Suppressor macrophage treated with lipopolysaccharide for 4 hours (primary cell): ENCODE data around the gene GALR3.

Experiments used
- DNase-seq: peaks from one replicate; pipeline ENCODE4 v3.0.0-alpha.2; 2020

GALR3 gene

DNA sequence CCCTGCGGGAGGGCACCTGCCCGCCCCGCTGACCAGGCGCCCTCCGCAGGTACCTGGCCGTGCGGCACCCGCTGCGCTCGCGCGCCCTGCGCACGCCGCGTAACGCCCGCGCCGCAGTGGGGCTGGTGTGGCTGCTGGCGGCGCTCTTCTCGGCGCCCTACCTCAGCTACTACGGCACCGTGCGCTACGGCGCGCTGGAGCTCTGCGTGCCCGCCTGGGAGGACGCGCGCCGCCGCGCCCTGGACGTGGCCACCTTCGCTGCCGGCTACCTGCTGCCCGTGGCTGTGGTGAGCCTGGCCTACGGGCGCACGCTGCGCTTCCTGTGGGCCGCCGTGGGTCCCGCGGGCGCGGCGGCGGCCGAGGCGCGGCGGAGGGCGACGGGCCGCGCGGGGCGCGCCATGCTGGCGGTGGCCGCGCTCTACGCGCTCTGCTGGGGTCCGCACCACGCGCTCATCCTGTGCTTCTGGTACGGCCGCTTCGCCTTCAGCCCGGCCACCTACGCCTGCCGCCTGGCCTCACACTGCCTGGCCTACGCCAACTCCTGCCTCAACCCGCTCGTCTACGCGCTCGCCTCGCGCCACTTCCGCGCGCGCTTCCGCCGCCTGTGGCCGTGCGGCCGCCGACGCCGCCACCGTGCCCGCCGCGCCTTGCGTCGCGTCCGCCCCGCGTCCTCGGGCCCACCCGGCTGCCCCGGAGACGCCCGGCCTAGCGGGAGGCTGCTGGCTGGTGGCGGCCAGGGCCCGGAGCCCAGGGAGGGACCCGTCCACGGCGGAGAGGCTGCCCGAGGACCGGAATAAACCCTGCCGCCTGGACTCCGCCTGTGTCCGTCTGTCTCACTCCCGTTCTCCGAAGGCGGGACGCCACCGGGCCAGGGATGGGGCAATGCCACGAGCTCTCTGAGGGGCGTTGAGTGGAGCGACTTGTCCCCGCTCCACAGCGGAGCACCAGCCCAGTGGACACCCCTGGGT, 1.8 kb downstream of the GALR3 start:
- DNase-seq, result peak; percentile 6

GRCh38 chr22:37827056-37827455, 3.9 kb downstream of the GALR3 start:
- no peak for DNase-seq

DNA sequence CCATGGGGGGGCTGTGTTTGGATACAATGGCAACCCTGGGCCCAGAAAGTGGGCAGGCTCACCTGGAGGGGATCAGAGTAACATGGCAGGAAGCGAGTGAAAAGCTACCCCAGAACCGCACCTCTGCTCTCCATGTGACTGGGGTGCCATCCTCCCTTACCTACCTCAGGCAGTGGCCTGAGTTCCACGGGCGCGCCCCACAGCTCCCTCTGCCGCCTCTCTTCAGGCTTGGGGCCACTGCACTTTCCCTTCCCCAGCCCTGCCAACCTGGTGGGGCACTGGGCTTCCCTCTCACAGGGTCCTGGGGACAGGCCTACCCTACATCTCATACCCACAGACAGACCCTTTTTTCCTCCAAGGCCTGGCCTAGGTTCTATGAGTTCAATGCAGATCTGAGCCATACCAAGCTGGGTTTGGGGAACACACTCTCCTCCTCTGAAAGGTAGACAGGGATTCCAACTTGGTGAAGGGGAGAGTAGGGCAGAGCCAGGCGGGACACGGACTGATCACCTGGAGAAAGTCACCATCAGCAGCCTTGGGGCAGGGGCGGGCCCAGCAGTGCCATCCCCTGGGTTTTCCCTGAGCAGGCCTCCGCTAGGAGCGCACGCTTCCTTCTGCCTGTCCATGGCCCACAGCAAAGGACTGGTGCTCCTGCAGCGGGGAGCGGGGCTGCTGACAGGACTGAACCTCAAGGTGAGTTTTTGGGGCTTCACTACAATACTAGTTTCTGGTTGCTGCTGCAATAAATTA, 7.1 kb downstream of the GALR3 start:
- DNase-seq, result no peak

GRCh38 chr22:37831472-37831871, 8.3 kb downstream of the GALR3 start:
- no peak for DNase-seq

- DNase-seq, result no peak
Observed at GRCh38 chr22:37832022-37832857, 9.1 kb downstream of the GALR3 start.

- DNase-seq, result no peak
Observed at GRCh38 chr22:37842015-37842793, 19.0 kb downstream of the GALR3 start.

GRCh38 chr22:37843741-37844089, 20.5 kb downstream of the GALR3 start:
- peak; percentile 35 for DNase-seq

- DNase-seq, result peak; percentile 30
Observed at GRCh38 chr22:37844904-37845329, 21.7 kb downstream of the GALR3 start.

DNA sequence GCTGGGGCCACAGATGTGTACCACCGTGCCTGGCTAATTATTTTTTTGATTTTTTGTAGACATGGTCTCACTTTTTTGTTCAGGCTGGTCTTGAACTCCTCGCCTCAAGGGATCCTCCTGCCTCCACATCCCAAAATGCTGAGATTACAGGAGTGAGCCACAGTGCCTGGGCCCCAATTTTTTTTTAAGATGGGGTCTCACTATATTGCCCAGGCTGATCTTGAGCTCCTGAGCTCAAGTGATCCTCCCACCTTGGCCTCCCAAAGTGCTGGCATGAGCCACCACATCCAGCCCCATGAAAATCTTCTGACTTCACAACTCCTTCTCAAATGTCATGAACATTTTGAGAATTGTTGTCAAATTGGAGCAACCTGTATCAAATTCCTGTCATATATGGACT, 23.3 kb downstream of the GALR3 start:
- no peak for DNase-seq

DNA sequence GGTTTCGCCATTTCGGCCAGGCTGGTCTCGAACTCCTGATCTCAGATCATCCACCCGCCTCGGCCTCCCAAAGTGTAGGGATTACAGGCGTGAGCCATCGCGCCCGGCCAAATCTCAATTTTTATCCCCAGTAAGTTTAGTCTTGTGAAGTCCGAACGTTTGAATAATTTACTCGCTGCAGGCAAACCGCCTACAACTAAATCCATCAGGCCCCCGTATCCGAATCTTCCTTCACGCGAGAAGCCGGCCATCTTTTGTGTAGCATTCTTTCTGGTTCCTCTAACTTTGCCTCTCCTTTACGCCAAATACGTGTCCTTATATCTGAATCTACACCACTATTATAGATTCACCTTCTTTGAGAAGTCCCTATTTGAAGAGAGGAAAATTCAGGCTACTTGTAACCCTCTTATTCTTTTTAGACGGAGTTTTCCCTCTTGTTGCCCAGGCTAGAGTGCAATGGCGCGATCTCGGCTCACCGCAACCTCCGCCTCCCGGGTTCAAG, 25.5 kb downstream of the GALR3 start:
- peak; percentile 30 for DNase-seq

DNA sequence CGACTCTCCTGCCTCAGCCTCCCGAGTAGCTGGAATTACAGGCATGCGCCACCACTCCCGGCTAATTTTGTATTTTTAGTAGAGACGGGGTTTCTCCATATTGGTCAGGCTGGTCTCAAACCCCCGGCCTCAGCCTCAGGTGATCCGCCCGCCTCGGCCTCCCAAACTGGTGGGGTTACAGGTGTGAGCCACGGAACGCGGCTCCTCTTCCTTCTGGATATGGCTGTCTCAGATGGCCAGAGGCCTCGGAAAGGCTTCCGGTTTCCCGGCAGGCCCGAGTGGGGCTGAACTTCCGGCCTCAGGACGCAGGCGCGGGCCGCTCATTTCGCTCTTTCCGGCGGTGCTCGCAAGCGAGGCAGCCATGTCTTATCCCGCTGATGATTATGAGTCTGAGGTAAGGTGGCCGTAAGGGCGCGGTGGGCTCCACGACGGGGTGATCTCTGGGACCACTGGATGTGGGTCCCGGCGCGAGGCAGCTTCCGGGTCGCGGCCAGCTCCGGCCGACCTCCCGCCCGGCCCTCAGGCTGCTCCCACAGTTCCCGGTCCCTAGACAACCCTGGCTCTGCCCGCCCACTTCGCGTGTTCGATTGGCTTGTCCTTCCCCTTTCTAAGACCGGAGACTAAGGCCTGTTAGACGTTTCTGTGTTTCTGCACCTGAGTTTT, 26.0 kb downstream of the GALR3 start, which contains the start of gene EIF3L:
Gene EIF3L, plus strand, starts transcription at position 331 of the 663 bp plus-strand sequence. Its CDS starts 31 bp downstream, at position 362.
- DNase-seq, result peak; percentile 94

GRCh38 chr22:37850801-37851200, 27.6 kb downstream of the GALR3 start:
- no peak for DNase-seq

DNA sequence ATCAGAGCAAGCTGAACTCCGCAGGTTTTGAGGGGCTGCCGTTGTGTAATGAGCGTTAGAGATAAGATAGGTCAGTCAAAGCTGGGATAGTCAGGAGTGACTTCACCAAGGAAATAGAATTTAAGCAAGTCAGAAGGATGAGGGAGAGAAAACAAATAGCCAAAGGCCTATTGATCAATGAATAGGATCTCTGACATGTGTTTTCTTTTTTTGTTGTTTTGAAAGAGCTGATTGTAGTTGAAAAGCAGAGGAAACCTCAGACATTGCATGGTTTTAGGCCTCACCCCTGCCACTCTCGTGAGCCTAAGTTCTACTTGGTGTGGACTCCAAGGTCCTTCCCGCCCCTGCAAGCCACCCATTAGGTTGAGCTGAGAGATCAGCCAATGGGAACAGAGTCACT, 29.2 kb downstream of the GALR3 start:
- DNase-seq, result no peak

DNA sequence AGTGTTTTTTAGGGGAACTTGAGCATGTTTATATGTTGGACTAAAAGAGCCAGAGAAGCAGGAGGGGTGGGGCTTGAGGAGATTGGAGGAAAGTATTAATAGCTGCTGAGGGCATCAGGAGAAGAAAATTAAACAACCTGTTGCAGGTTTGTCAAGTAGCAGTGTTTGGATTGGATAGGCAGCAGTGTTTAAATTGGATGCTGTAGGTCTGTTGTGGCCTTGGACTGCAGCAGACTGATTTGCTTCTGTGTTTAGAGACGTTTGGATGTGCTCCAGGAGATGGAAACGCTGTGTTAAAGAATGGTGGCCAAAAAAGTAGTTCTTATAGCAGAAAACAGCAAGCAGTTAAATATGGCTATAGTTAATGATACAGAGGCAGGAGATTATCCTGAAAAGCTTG, 31.8 kb downstream of the GALR3 start:
- no peak for DNase-seq

GRCh38 chr22:37855462-37855861, 32.3 kb downstream of the GALR3 start:
- DNase-seq, result no peak

DNA sequence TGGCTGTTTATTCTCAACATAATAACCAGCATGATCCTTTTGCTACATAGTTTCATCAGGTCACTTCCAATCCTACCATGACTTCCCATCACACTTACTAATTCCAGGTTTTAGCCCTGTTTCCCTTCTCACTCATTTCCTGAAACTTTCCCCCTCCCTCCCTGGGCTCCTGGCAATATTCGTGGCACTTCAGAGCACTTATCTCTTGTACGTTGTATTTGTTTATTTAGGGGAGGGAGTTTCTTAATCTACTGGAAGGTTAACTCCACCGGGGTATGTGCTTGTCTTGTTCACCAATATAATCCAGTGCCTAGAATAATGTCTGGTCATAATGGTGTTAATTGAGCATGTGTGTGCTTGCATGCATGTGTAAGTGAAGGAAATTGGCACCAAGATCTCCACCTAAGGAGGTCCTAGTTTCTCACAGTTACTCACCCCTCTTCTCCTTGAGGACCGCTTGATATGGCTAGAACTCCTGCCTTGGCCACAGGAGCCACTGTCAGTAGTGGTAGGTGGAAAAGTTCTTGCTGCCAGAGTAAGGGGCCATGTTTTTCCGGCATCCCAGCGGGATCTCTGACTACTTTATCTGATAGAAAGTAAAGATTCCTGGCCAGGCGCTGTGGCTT, 37.7 kb downstream of the GALR3 start:
- DNase-seq, result no peak

DNA sequence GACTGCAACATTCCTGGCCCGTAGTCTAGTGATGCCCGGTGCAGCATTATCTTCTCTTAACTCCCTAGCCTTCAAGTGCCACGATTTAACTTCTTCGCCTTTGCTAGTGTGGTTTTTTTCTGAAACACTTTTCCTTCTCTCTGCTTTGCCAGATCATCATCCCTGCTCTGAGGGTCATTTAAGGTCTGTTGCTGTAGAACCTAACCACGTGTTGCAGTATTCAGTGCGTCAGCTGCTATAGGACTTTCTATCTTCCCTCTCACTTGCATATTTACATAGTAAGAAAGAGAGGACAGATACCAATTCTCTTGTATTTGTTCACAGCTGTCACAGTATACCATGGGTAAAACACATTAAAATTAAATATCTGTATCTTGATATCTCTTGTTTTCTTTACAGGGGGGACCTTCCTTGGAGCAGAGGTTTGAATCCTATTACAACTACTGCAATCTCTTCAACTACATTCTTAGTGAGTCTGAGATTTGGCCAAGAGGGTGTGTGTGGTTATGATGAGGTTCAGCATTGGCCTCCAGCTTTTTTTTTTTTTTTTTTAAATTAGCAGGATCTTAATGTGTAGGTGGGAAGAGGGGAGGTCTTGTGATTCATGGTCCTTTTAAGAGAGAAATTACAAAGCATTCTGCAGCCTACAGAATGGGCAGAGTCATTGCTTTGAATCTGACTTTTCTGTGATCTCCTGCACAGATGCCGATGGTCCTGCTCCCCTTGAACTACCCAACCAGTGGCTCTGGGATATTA, 39.6 kb downstream of the GALR3 start:
- no peak for DNase-seq

DNA sequence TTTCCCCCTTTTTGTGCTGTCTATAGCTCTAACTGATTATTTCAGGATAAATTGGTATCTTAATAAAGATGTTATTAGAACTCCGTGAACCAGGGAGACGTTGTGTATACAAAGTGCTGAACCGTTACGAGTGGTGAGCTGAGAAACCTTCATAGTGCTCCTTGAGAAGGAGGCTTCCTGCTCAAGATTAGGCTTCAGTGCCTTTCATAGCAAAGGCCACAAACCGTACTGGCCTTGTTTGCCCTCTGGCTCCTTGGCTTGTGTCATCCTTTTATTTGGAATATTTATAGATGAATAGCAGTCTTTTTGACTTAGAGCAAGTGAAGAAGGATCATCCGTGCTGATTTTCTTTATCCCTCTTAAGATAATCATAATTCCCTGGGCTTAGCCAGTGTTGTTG, 42.3 kb downstream of the GALR3 start:
- no peak for DNase-seq

GRCh38 chr22:37870273-37870672, 47.1 kb downstream of the GALR3 start:
- no peak for DNase-seq
